ENCODE data around the gene JDP2.
"Not testable (repeated sequence)": the region's sequence is repeated elsewhere in the genome, so short reads cannot be mapped to it uniquely, and the experiment has no call there.

JDP2 gene

GRCh38 chr14:75456069-75456996 is 28.5 kb downstream of the JDP2 start:
- DNase-seq (ENCODE audit: low spot score), result no peak

- no peak for DNase-seq (ENCODE audit: low spot score)
These were observed 29.1 kb downstream of the JDP2 start for GRCh38 chr14:75456997-75457335.

DNA sequence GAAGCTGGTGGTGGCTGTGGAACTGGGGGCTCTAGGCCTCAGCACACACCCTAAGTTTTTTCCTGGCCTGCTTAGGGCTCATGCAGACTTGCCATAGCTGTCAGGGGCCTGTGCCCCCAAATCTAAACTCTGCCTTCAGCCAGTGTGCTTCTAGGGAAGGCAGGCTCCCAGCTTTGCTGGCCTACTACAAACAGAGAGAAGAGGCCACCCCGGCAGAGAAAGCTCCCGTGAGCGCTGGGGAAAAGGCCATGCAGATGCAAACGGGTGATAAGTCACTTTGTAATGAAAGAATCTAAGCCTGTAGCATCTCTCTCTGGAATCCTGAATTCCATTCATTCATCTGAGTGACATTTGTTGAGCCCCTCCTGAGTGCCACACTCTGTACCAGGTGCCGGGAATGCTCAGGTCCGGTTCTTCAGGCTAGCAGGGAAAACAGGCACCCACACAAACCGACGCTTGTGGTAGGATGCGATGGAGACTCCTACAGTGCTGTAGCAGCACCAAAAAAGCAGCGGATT is 29.9 kb downstream of the JDP2 start:
- DNase-seq (ENCODE audit: low spot score), result no peak

- DNase-seq (ENCODE audit: low spot score), result no peak
These were observed 30.5 kb downstream of the JDP2 start for GRCh38 chr14:75458305-75458704.

DNA sequence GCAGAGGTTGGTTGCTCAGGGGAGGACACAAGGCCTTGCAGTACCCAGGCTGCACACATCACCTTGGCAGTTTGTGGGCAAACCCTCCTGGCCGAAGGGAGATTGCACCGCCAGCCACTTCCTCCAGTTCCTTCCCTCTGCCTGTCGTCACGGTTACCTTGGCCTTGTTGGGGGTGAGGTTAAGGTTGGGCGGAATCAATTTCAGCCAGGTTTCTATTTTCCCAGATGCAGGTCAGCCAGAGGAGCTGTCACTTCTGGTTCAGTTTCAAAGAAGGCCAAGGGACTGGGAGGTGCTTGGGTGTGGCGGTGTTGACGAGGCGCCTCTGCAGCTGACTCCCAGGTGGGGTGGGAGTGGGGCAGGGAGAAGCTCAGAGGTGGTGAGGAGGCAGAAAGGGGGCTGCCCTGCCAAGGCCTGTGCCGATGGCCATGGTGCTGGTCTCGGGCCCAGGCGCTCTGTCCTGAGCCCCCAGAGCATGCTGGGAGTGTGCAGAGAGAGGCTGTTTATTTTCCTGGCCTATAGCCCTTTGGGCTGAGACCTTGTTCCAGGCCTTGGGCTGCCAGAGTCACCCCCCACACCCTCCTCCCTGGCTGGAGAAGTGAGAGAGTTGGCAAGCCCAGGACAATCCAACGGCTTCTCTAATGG is 31.4 kb downstream of the JDP2 start:
- DNase-seq (ENCODE audit: low spot score), result peak; percentile 51

GRCh38 chr14:75459791-75460190 is 32.0 kb downstream of the JDP2 start:
- no peak for DNase-seq (ENCODE audit: low spot score)

GRCh38 chr14:75460394-75460793 is 32.6 kb downstream of the JDP2 start:
- no peak for DNase-seq (ENCODE audit: low spot score)

DNA sequence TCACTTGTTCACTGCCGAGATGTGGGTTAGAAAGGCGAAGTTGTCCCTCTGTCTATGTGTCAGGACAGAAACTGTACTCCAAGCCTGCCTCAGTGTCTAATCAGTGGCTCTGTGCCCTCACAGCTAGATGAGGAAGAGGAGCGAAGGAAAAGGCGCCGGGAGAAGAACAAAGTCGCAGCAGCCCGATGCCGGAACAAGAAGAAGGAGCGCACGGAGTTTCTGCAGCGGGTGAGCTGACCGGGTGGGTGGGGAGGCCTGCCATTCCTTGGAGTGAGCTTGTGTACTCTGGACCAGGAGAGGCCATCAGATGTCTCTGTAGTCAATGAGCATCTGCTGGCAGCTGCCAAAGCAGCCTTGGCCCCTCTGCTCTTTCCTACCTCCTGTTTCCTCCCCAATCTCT is 33.5 kb downstream of the JDP2 start:
- no peak for DNase-seq (ENCODE audit: low spot score)

DNA sequence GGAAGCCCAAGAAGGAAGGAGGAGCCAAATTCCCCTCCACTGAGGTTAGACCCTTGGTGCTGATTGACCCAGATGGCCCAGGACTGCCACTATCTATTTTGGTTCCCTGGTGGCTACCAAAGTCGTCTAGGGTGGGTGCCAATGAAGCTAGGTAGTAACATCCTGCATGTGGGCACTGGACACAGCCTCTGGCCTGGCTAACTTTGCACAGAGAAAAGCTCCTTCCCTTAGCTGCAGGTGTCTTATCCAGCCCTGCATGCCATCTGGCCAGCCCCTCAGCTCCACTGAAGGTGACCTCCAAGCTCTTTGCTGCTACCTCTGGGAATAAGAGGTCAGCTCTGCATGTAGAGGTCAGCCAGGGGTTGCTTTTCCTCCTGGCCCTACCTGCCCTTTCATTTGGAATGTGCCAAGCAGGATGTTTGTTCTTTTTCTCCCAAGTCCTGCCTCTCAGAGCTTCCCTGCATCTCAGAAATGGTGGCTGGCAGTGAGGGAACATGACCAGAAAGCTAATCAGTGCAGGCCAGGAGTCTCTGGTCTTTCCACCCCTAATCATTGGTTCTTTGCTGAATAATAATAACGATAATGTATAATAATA is 34.0 kb downstream of the JDP2 start:
- DNase-seq (ENCODE audit: low spot score), result no peak

GRCh38 chr14:75464626-75465025 is 36.8 kb downstream of the JDP2 start:
- no peak for DNase-seq (ENCODE audit: low spot score)

DNA sequence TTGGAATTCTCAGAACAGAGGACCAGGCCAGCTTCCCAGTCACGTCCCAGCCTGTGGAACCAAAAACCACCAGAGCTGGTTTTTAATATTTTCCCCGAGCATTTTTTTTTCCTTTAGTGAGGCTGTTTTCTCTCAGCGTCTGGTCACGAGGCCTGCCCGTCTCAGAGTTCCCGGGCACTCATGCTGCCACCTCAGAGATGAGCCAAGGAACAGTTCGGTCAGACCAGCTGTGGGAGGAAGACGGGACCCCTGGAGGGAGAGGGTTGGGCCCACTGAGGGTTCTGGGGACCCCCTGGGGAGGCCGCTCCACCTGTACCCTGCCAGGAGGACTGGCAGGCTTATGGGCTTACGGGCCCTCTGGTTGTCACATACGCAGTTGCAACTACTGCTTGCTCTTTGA is 39.9 kb downstream of the JDP2 start:
- DNase-seq (ENCODE audit: low spot score), result no peak

DNA sequence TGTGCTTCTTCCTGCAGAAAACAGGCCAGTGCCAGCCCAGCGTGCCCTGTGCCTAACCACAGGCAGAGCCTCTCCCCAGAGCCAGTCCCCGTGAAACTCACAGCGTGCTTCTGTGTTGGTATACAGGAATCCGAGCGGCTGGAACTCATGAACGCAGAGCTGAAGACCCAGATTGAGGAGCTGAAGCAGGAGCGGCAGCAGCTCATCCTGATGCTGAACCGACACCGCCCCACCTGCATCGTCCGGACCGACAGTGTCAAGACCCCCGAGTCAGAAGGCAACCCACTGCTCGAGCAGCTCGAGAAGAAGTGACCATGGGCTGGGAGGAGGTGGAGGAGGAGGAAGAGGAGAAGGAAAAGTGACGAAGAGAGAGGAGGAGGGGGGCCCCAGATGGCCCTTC is 41.3 kb downstream of the JDP2 start:
- DNase-seq (ENCODE audit: low spot score), result no peak

- DNase-seq (ENCODE audit: low spot score), result no peak
These were observed 41.9 kb downstream of the JDP2 start for GRCh38 chr14:75469606-75470237.

GRCh38 chr14:75470238-75470797 is 42.5 kb downstream of the JDP2 start:
- DNase-seq (ENCODE audit: low spot score), result no peak

GRCh38 chr14:75471059-75471458 is 43.2 kb downstream of the JDP2 start:
- no peak for DNase-seq (ENCODE audit: low spot score)

- not testable (repeated sequence) for DNase-seq (ENCODE audit: low spot score)
These were observed 46.3 kb downstream of the JDP2 start for GRCh38 chr14:75474127-75474526.

- DNase-seq (ENCODE audit: low spot score), result no peak
These were observed 48.6 kb downstream of the JDP2 start for GRCh38 chr14:75476274-75476995.

GRCh38 chr14:75477881-75478280 is 50.1 kb downstream of the JDP2 start:
- no peak for DNase-seq (ENCODE audit: low spot score)

DNA sequence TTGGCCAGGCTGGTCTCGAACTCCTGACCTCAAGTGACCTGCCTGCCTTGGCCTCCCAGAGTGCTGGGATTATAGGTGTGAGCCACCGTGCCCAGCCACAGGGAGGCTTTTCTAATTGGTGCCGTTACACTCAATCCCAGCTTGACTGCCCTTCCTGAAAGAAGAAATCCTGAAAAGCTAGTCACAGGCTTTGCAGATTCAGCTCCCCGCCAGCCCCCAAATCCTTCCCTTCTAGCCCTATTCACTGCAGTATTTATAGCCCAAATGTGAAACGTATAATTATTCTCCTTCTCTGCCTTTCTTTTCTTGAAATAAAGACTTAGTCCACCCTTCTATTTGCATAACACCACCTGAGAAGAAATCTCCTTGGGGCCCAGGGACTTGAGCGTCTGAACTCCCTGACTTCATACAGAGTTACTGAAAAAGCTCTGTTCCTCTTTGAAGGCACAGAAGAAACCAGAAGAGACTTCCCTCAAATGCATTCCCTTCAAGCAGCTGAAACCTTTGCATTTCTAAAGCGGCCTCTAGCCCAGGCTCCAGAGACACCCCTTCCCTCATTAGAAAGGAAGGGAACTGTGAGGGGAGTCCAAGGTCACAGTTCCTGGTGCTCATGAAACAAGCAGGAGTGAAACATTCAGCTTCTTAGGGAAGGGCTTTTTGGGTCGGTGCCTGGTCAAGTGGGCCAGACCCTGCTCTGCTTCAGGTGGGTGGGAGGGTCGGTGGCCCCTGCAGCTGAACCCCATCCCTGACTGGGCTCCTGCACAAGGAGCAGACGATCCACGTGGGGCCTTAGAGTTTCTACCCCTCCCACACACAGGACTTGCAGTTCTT is 52.2 kb downstream of the JDP2 start:
- DNase-seq (ENCODE audit: low spot score), result no peak

DNA sequence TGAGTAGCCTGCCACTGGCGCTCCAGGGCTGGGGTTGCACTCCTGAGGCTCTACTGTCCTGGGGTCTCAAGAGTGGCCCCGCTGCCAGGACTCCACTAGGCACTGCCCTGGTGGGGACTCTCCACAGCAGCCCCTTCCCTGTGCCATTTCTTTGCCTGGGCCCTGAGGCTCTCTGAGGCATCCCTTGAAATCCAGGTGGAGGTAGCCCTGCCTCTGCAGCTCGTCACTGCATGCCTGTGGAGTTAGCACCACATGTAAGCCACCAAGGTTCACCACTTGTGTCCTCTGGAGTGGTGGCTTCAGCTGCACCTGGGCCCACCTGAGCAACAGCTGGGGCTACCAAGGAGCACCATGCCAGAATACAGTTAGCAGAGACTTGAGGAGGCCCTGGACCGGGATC is 54.5 kb downstream of the JDP2 start:
- no peak for DNase-seq (ENCODE audit: low spot score)
